NCI-H69 (cell line): ENCODE results near the gene PTPN12.
"Not testable (repeated sequence)": the region's sequence is repeated elsewhere in the genome, so short reads cannot be mapped to it uniquely, and the experiment has no call there.

ENCODE experiments used
- DNase-seq: peaks from one replicate; lab custom pipeline; 2025; lab: John Stamatoyannopoulos, UW

PTPN12 gene

GRCh38 chr7:77580762-77581350, 43.8 kb downstream of the PTPN12 start:
- no peak for DNase-seq

- no peak for DNase-seq
Measured at GRCh38 chr7:77587272-77587671, 50.2 kb downstream of the PTPN12 start.

GRCh38 chr7:77600952-77601351, 63.9 kb downstream of the PTPN12 start:
- DNase-seq: no peak

GRCh38 chr7:77606562-77606961, 69.5 kb downstream of the PTPN12 start:
- no peak for DNase-seq

GRCh38 chr7:77619314-77619713, 82.2 kb downstream of the PTPN12 start:
- no peak for DNase-seq

- no peak for DNase-seq
Measured at GRCh38 chr7:77626586-77627308, 89.7 kb downstream of the PTPN12 start.

- DNase-seq: no peak
Measured at GRCh38 chr7:77627309-77627676, 90.2 kb downstream of the PTPN12 start.

GRCh38 chr7:77629797-77630196, 92.7 kb downstream of the PTPN12 start:
- no peak for DNase-seq

GRCh38 chr7:77631820-77632219, 94.7 kb downstream of the PTPN12 start:
- DNase-seq: no peak

GRCh38 chr7:77644774-77645173, 107.7 kb downstream of the PTPN12 start:
- DNase-seq: no peak

- DNase-seq: no peak
Measured at GRCh38 chr7:77648742-77649338, 111.7 kb downstream of the PTPN12 start.

GRCh38 chr7:77649716-77650349, 112.7 kb downstream of the PTPN12 start:
- DNase-seq: no peak

GRCh38 chr7:77651575-77652162, 114.6 kb downstream of the PTPN12 start:
- peak; percentile 67 for DNase-seq

- DNase-seq: not testable (repeated sequence)
Measured at GRCh38 chr7:77652826-77653225, 115.7 kb downstream of the PTPN12 start.

- peak; percentile 36 for DNase-seq
Measured at GRCh38 chr7:77653572-77653971, 116.5 kb downstream of the PTPN12 start.

- no peak for DNase-seq
Measured at GRCh38 chr7:77655356-77655755, 118.3 kb downstream of the PTPN12 start.

- DNase-seq: no peak
Measured at GRCh38 chr7:77655836-77656455, 118.9 kb downstream of the PTPN12 start.

- DNase-seq: peak; percentile 82
Measured at GRCh38 chr7:77657427-77658224, 120.5 kb downstream of the PTPN12 start.

GRCh38 chr7:77658928-77659327, 121.8 kb downstream of the PTPN12 start:
- DNase-seq: no peak

GRCh38 chr7:77661816-77662215, 124.7 kb downstream of the PTPN12 start:
- DNase-seq: no peak

- no peak for DNase-seq
Measured at GRCh38 chr7:77662869-77663268, 125.8 kb downstream of the PTPN12 start.
